A549 (cell line): ENCODE measurements around the gene ZER1. TPM values are rescaled to one million over a fixed set of nuclear protein-coding genes. Genes with fewer than 3 reads are reported as not detected.

Experiments
- ATAC-seq, 2 experiments: fragments of 200-7000 bp in 1 of 2; fragments of >200 bp in 1 of 2; cut with Nextera tagmentation in 1 of 2; cut with Tn5 transposase in 1 of 2; 3 replicates each; pipeline versions ENCODE4 v1.8.0 to v1.9.1; 2018 to 2020; ENCODE audit warnings: mild to moderate bottlenecking in 1 of 2, moderate library complexity in 1 of 2
- CTCF ChIA-PET: fragments of 300-600 bp; sonication (Branson Sonifier 250); formaldehyde crosslinking; extraction: SDS; loops from one replicate; lab custom pipeline; 2021; ENCODE audit warnings: antibody characterized with exemption, inconsistent platforms; lab: Yijun Ruan, JAX
- POLR2A ChIA-PET: fragments of 350-600 bp; formaldehyde crosslinking; extraction: SDS; loops from one replicate; lab custom pipeline; 2021; ENCODE audit warnings: antibody characterized with exemption, inconsistent platforms; lab: Yijun Ruan, JAX
- DNase-seq, 2 experiments: peaks; one replicate each; pipeline versions ENCODE4 v3.0.0 to v3.0.0-alpha.2; 2011 to 2016; ENCODE audit warnings: low read depth in 1 of 2, low spot score in 1 of 2
- FAIRE-seq: peaks from 2 replicates; lab custom pipeline; 2011; peaks lifted over from hg19 to GRCh38; lab: Jason Lieb, UNC
- H3K27ac ChIP-seq, 2 experiments: fragments of >200 bp; sonication (Bioruptor Twin); formaldehyde crosslinking; 3 replicates each; pipeline ENCODE4 v1.5.1; 2016 to 2017
- H3K4me1 ChIP-seq: fragments of >200 bp; sonication (Bioruptor Twin); formaldehyde crosslinking; 3 replicates; pipeline ENCODE4 v1.6.1; 2016
- H3K4me2 ChIP-seq: fragments of >200 bp; sonication (Bioruptor Twin); formaldehyde crosslinking; 3 replicates; pipeline ENCODE4 v1.6.1; 2016
- H3K4me3 ChIP-seq: fragments of >200 bp; sonication (Bioruptor Twin); formaldehyde crosslinking; 3 replicates; pipeline ENCODE4 v1.5.1; 2016
- H3K9me3 ChIP-seq: fragments of >200 bp; sonication (Bioruptor Twin); formaldehyde crosslinking; 3 replicates; pipeline ENCODE4 v1.6.1; 2016
- BCL3 ChIP-seq: fragments of >200 bp; sonication (Bioruptor Twin); formaldehyde crosslinking; IDR thresholded peaks from 3 replicates; pipeline ENCODE4 v1.6.1; 2016
- BHLHE40 ChIP-seq: IDR thresholded peaks from 2 replicates; pipeline ENCODE4 v1.6.1; 2012; ENCODE audit warnings: low read depth, low read length, inconsistent platforms
- CHD2 ChIP-seq: fragments of 150-350 bp; IDR thresholded peaks from 2 replicates; pipeline ENCODE4 v1.6.1; 2014; ENCODE audit warnings: low read length; ENCODE audit not compliant: partially characterized antibody
- E2F6 ChIP-seq: IDR thresholded peaks from 2 replicates; pipeline ENCODE4 v1.6.1; 2012; ENCODE audit warnings: low read depth, borderline replicate concordance
- FOSB ChIP-seq: fragments of 250-450 bp; sonication (Bioruptor Pico); IDR thresholded peaks from 2 replicates; pipeline ENCODE4 v1.5.0; 2020; ENCODE audit warnings: mild to moderate bottlenecking, moderate library complexity
- FOXS1 ChIP-seq: fragments of 250-450 bp; sonication (Bioruptor Pico); IDR thresholded peaks from 2 replicates; pipeline ENCODE4 v1.5.0; 2020; ENCODE audit warnings: mild to moderate bottlenecking, moderate library complexity
- GATA3 ChIP-seq: IDR thresholded peaks from 2 replicates; pipeline ENCODE4 v1.6.1; 2012; ENCODE audit warnings: borderline replicate concordance
- HMGXB4 ChIP-seq: fragments of 250-450 bp; sonication (Bioruptor Pico); IDR thresholded peaks from 2 replicates; pipeline ENCODE4 v1.5.0; 2021; ENCODE audit warnings: mild to moderate bottlenecking, moderate library complexity, borderline replicate concordance
- HOXA7 ChIP-seq: fragments of 250-450 bp; sonication (Bioruptor Pico); IDR thresholded peaks from 2 replicates; pipeline ENCODE4 v1.5.0; 2020; ENCODE audit warnings: mild to moderate bottlenecking, moderate library complexity
- HOXB13 ChIP-seq: fragments of 250-450 bp; sonication (Bioruptor Pico); IDR thresholded peaks from 2 replicates; pipeline ENCODE4 v1.5.0; 2020; ENCODE audit warnings: low read depth, mild to moderate bottlenecking, moderate library complexity
- JUNB ChIP-seq: fragments of >200 bp; sonication (Bioruptor Twin); formaldehyde crosslinking; IDR thresholded peaks from 2 replicates; pipeline ENCODE4 v1.6.1; 2016
- MAFK ChIP-seq: fragments of 450-650 bp; IDR thresholded peaks from 2 replicates; pipeline ENCODE4 v1.6.1; 2014; ENCODE audit not compliant: partially characterized antibody
- MYC ChIP-seq: IDR thresholded peaks from 2 replicates; pipeline ENCODE4 v1.6.1; 2012; ENCODE audit warnings: mild to moderate bottlenecking, inconsistent platforms, low read length, improper control_type of control experiment, borderline replicate concordance
- PBX3 ChIP-seq: IDR thresholded peaks from 2 replicates; pipeline ENCODE4 v1.6.1; 2012
- PHF8 ChIP-seq: fragments of 200-600 bp; sonication (generic); IDR thresholded peaks from 2 replicates; pipeline ENCODE4 v1.6.1; 2016; ENCODE audit warnings: low read depth, mild to moderate bottlenecking, antibody characterized with exemption, moderate library complexity, borderline replicate concordance
- POLR2A ChIP-seq: IDR thresholded peaks from 2 replicates; pipeline ENCODE4 v1.6.1; 2012; ENCODE audit warnings: mild to moderate bottlenecking, low read length
- RAD21 ChIP-seq, 2 experiments: fragments of >200 bp in 1 of 2; sonication (Bioruptor Twin) in 1 of 2; formaldehyde crosslinking in 1 of 2; IDR thresholded peaks in 1 of 2; conservative IDR thresholded peaks in 1 of 2; 2 replicates in 1 of 2; 3 replicates in 1 of 2; pipeline ENCODE4 v1.6.1; 2012 to 2018; ENCODE audit warnings: inconsistent platforms in 1 of 2
- RCOR1 ChIP-seq: fragments of 150-350 bp; IDR thresholded peaks from 2 replicates; pipeline ENCODE4 v1.6.1; 2014; ENCODE audit warnings: antibody characterized with exemption, low read length, low read depth
- RNF2 ChIP-seq: fragments of 200-600 bp; sonication (generic); IDR thresholded peaks from 2 replicates; pipeline ENCODE4 v1.6.1; 2016; ENCODE audit warnings: low read depth, mild to moderate bottlenecking, antibody characterized with exemption, moderate library complexity, borderline replicate concordance
- TP53 ChIP-seq: fragments of 250-450 bp; sonication (Bioruptor Pico); IDR thresholded peaks from 2 replicates; pipeline ENCODE4 v1.5.0; 2021; ENCODE audit warnings: mild to moderate bottlenecking, moderate library complexity
- ZC3H11A ChIP-seq: fragments of 450-650 bp; IDR thresholded peaks from 2 replicates; pipeline ENCODE4 v1.6.1; 2014; ENCODE audit warnings: antibody characterized with exemption, mild to moderate bottlenecking
- ZFP36 ChIP-seq: fragments of 450-650 bp; IDR thresholded peaks from 2 replicates; pipeline ENCODE4 v1.6.1; 2014; ENCODE audit warnings: borderline replicate concordance; ENCODE audit not compliant: partially characterized antibody
- ZSCAN20 ChIP-seq: fragments of 250-450 bp; sonication (Bioruptor Pico); IDR thresholded peaks from 2 replicates; pipeline ENCODE4 v1.8.0; 2022; ENCODE audit warnings: mild to moderate bottlenecking, moderate library complexity
- WGBS: methylation state at CpG from one replicate; pipeline ENCODE4 v1.1.6; 2017; ENCODE audit errors: missing lambda C conversion rate; 5-methylcytosine and 5-hydroxymethylcytosine counted together
- polyA plus RNA-seq, 4 experiments: library from polyadenylated mRNA; depleted of rRNA in 3 of 4; stranded (reverse); fragments of >200 nt; fragmentation: RNase III in 1 of 4; extraction: RNeasy Plus Mini Kit Qiagen cat#74134 plus additional on column Dnase treatment in 1 of 4; gene quantifications; 2 replicates in 3 of 4; 3 replicates in 1 of 4; pipeline ENCODE4 v1.2.3, GENCODE V29; 2011 to 2017

Gene ZER1
- polyA plus RNA-seq, 2 of the 4 experiments (the other 2 are of a cell fraction), result 9.1 to 13.4 TPM

GRCh38 chr9:128712451-128713410, 59.0 kb downstream of the ZER1 start:
- H3K9me3 ChIP-seq, result no peaks in the 10 kb centered on the region
- no peak overlapping the region for H3K4me3 ChIP-seq
- no peaks in the 10 kb centered on the region for H3K4me1 ChIP-seq
- CTCF ChIA-PET, result interaction anchor here (0.7 to 7.5 kb wide), 5 partner anchors 12 to 77 kb away, joined by 3 to 44 read pairs (median 4); partner anchors contain the start of gene PKN3
- no peak overlapping the region for H3K4me2 ChIP-seq
- TF ChIP-seq ZFP36, result no peak
- TF ChIP-seq FOSB (CRISPR knock-in tag), result no peak
- TF ChIP-seq HOXB13 (CRISPR knock-in tag), result no peak
- TF ChIP-seq FOXS1, result no peak
- no peak for TF ChIP-seq MAFK
- DNase-seq (no peak), FAIRE-seq (no peak), ATAC-seq (peak; percentile 20 to 51; a peak in 4 of 6 replicates)
- WGBS, result 98% methylated on average over 21 of the region's 26 CpGs
- POLR2A ChIA-PET, result interaction anchor here (1.3 kb wide), 1 partner anchor 12 kb away, joined by 4 read pairs; no protein-coding TSS in a partner anchor
- H3K27ac ChIP-seq, result no peak overlapping the region

GRCh38 chr9:128707446-128707845, 64.3 kb downstream of the ZER1 start:
- no peak overlapping the region for H3K4me3 ChIP-seq
- H3K9me3 ChIP-seq, result no peaks in the 10 kb centered on the region
- FAIRE-seq (no peak), ATAC-seq (no peak), DNase-seq (no peak)
- H3K4me2 ChIP-seq, result no peak overlapping the region
- POLR2A ChIA-PET, result no interaction called here
- no peak overlapping the region for H3K27ac ChIP-seq
- 94% methylated on average over 8 of the region's 8 CpGs for WGBS
- CTCF ChIA-PET, result interaction anchor here (0.7 to 4.4 kb wide), 4 partner anchors 10 to 220 kb away, joined by 3 to 13 read pairs (median 5); partner anchors contain the start of gene ENDOG
- TF ChIP-seq RCOR1, result no peak
- no peak for TF ChIP-seq HMGXB4 (CRISPR knock-in tag)
- no peak for TF ChIP-seq BCL3
- TF ChIP-seq E2F6, result no peak
- no peak for TF ChIP-seq ZSCAN20 (CRISPR knock-in tag)
- TF ChIP-seq RAD21 (conservative IDR thresholded peaks at IDR 0.05 in 1 of 2, IDR thresholded peaks at IDR 0.05 in 1 of 2), result no peak
- TF ChIP-seq RNF2, result no peak
- no peak for TF ChIP-seq HOXB13 (CRISPR knock-in tag)
- no peak for TF ChIP-seq BHLHE40
- no peak for TF ChIP-seq GATA3
- TF ChIP-seq POLR2A, result no peak
- H3K4me1 ChIP-seq, result peaks cover 9% of the 10 kb centered on the region; the same call in 2 of the 3 replicates

GRCh38 chr9:128706671-128707381, 64.9 kb downstream of the ZER1 start:
- Histone ChIP-seq H3K4me2 (no peak overlapping the region), H3K4me1 (peaks cover 9% of the 10 kb centered on the region; the same call in 2 of the 3 replicates), H3K9me3 (no peaks in the 10 kb centered on the region), H3K27ac (no peak overlapping the region), H3K4me3 (no peak overlapping the region)
- 85% methylated on average over 12 of the region's 23 CpGs for WGBS
- CTCF ChIA-PET, result interaction anchor here (0.7 to 4.4 kb wide), 7 partner anchors 11 to 221 kb away, joined by 3 to 14 read pairs (median 4); partner anchors contain the start of gene ENDOG
- no peak for TF ChIP-seq ZC3H11A
- TF ChIP-seq MYC, result no peak
- no peak for TF ChIP-seq PHF8
- TF ChIP-seq CHD2, result no peak
- TF ChIP-seq PBX3, result no peak
- TF ChIP-seq JUNB, result no peak
- TF ChIP-seq HOXA7 (CRISPR knock-in tag), result no peak
- no peak for TF ChIP-seq TP53 (CRISPR knock-in tag)
- no peak for DNase-seq
- no peak for ATAC-seq
- no peak for FAIRE-seq
- POLR2A ChIA-PET, result no interaction called here
